C4-2B (cell line): ENCODE data around the gene DUS2.

Experiments
- H3K27ac ChIP-seq: fragments of 450-650 bp; 2 replicates; pipeline ENCODE4 v1.5.1; 2017
- ZFX ChIP-seq: fragments of 450-650 bp; IDR thresholded peaks from 2 replicates; pipeline ENCODE4 v1.6.1; 2017
- TF ChIP-seq, protein P1 (sequence below): fragments of 450-650 bp; conservative IDR thresholded peaks from 2 replicates; pipeline ENCODE4 v1.5.1; 2017; ENCODE audit warnings: mild to moderate bottlenecking

The DUS2 gene

DNA sequence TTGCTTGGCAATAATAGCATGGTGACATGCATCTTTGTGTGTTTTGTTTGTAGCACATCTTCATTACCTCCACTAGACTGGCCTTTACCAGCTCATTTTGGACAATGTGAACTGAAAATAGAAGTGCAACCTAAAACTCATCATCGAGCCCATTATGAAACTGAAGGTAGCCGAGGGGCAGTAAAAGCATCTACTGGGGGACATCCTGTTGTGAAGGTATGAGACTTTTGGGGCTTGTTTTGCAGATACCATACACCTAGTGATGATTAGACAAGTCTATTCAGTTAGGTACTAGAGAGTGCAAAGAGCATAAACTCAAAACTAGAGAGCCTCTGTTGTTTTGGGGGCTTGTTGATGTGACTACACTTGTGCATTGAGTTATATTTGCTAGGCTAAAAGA is 103.3 kb downstream of the DUS2 start:
- TF ChIP-seq ZFX = no peak
- TF ChIP-seq, protein P1, sequence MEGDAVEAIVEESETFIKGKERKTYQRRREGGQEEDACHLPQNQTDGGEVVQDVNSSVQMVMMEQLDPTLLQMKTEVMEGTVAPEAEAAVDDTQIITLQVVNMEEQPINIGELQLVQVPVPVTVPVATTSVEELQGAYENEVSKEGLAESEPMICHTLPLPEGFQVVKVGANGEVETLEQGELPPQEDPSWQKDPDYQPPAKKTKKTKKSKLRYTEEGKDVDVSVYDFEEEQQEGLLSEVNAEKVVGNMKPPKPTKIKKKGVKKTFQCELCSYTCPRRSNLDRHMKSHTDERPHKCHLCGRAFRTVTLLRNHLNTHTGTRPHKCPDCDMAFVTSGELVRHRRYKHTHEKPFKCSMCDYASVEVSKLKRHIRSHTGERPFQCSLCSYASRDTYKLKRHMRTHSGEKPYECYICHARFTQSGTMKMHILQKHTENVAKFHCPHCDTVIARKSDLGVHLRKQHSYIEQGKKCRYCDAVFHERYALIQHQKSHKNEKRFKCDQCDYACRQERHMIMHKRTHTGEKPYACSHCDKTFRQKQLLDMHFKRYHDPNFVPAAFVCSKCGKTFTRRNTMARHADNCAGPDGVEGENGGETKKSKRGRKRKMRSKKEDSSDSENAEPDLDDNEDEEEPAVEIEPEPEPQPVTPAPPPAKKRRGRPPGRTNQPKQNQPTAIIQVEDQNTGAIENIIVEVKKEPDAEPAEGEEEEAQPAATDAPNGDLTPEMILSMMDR = no peak
- H3K27ac ChIP-seq = no peak overlapping the region

DNA sequence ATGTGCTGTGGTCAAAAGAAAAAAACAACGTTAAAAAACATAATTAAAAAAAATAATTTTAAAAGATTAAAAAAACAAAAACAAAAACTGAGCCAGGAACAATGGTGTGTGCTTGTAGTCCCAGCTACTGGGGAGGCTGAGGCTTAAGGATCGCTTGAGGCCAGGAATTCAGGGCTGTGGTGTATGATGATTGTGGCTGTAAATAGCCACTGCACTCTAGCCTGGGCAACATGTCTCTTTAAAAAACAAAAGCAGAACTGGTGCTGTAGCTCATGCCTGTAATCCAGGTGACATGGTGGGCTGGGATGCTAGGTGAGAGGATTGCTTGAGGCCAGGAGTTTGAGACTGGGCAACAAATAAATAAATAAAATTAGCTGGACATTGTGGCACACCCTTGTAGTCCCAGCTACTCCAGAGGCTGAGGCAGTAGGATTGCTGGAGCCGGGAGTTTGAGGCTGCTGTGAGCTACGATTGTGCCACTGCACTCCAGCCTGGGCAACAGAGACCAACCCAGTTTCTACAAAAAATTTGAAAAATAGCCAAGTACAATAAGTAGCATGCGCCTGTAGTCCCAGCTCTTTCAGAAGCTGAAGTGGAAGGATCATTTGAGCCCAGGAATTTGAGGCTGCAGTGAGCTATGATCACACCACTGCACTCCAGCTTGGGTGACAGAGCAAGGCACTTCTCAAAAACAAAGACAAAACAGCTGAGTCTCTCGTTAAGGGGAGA is 105.7 kb downstream of the DUS2 start:
- H3K27ac ChIP-seq = no peak overlapping the region
- TF ChIP-seq, protein P1 = no peak
- no peak for TF ChIP-seq ZFX
